H1 (cell line): ENCODE data around the gene GPR31. TPM values are rescaled to one million over a fixed set of nuclear protein-coding genes. Genes with fewer than 3 reads are reported as not detected.

Source experiments
- CTCF ChIA-PET: fragments of 300-600 bp; sonication (Branson Sonifier 250); formaldehyde crosslinking; loops from one replicate; lab custom pipeline; 2021; ENCODE audit not compliant: partially characterized antibody; lab: Charles Lee
- POLR2A ChIA-PET: fragments of 300-600 bp; sonication (Branson Sonifier 250); formaldehyde crosslinking; loops from one replicate; lab custom pipeline; 2021; ENCODE audit warnings: inconsistent platforms; ENCODE audit not compliant: partially characterized antibody; lab: Charles Lee
- DNase-seq, 2 experiments: peaks; one replicate each; pipeline versions ENCODE4 v3.0.0 to v3.0.0-alpha.2; 2010 to 2022; ENCODE audit warnings: low spot score in 2 of 2, low read depth in 1 of 2, mixed read lengths in 1 of 2
- FAIRE-seq: peaks from 2 replicates; lab custom pipeline; 2011; peaks lifted over from hg19 to GRCh38; lab: Jason Lieb, UNC
- H2AFZ ChIP-seq: 2 replicates; pipeline ENCODE4 v1.8.1; 2012; ENCODE audit warnings: low read length, inconsistent platforms
- H2AK5ac ChIP-seq: 2 replicates; pipeline ENCODE4 v1.6.1; 2013; ENCODE audit warnings: low read depth, low read length
- H2BK120ac ChIP-seq: replicated peaks from 2 replicates; pipeline ENCODE3; 2013; ENCODE audit warnings: low read depth, low read length, inconsistent platforms
- H2BK12ac ChIP-seq: 2 replicates; pipeline ENCODE4 v1.6.1; 2013; ENCODE audit warnings: low read depth, low read length
- H2BK15ac ChIP-seq: 2 replicates; pipeline ENCODE4 v1.6.1; 2013; ENCODE audit warnings: low read length
- H2BK20ac ChIP-seq: 2 replicates; pipeline ENCODE4 v1.6.1; 2013; ENCODE audit warnings: low read length
- H2BK5ac ChIP-seq: 2 replicates; pipeline ENCODE4 v1.6.1; 2013; ENCODE audit warnings: low read depth, low read length
- H3K14ac ChIP-seq: 2 replicates; pipeline ENCODE4 v1.6.1; 2013; ENCODE audit warnings: inconsistent platforms; ENCODE audit not compliant: insufficient read length
- H3K18ac ChIP-seq: 2 replicates; pipeline ENCODE4 v1.6.1; 2013; ENCODE audit warnings: low read length; ENCODE audit errors: extremely low read depth
- H3K23ac ChIP-seq: 2 replicates; pipeline ENCODE4 v1.6.1; 2013; ENCODE audit warnings: inconsistent platforms; ENCODE audit not compliant: insufficient read length
- H3K23me2 ChIP-seq: 2 replicates; pipeline ENCODE4 v1.6.1; 2013; ENCODE audit warnings: low read depth, low read length
- H3K27ac ChIP-seq: 2 replicates; pipeline ENCODE4 v1.6.1; 2011; ENCODE audit warnings: low read depth, low read length, inconsistent platforms
- H3K27me3 ChIP-seq, 4 experiments: replicated peaks in 1 of 4; 1 replicate in 1 of 4; 2 replicates in 3 of 4; pipeline versions ENCODE4 v1.6.1 to v1.8.1; 2011 to 2013; ENCODE audit warnings: low read length in 3 of 4, mild to moderate bottlenecking in 3 of 4, inconsistent platforms in 2 of 4, mixed read lengths in 2 of 4, moderate library complexity in 1 of 4; ENCODE audit not compliant: control insufficient read depth in 3 of 4, insufficient read depth in 3 of 4; ENCODE audit errors: extremely low read depth in 1 of 4
- H3K36me3 ChIP-seq, 4 experiments: 2 replicates each; pipeline versions ENCODE4 v1.6.1 to v1.8.1; 2011 to 2013; ENCODE audit warnings: mild to moderate bottlenecking in 4 of 4, low read length in 3 of 4, moderate library complexity in 2 of 4, control low read depth in 1 of 4, inconsistent platforms in 1 of 4; ENCODE audit not compliant: insufficient read depth in 4 of 4, control insufficient read depth in 2 of 4
- H3K4ac ChIP-seq: replicated peaks from 2 replicates; pipeline ENCODE3; 2013; ENCODE audit warnings: low read length, low read depth, mixed read lengths, inconsistent platforms; ENCODE audit not compliant: insufficient read length
- H3K4me1 ChIP-seq, 4 experiments: replicated peaks in 1 of 4; 1 replicate in 1 of 4; 2 replicates in 3 of 4; pipeline versions ENCODE4 v1.6.1 to v1.8.1; 2011 to 2013; ENCODE audit warnings: low read length in 3 of 4, inconsistent platforms in 2 of 4, mixed read lengths in 1 of 4; ENCODE audit not compliant: insufficient read depth in 4 of 4, control insufficient read depth in 3 of 4
- H3K4me2 ChIP-seq, 2 experiments: 2 replicates each; pipeline versions ENCODE4 v1.6.1 to v1.8.1; 2011 to 2013; ENCODE audit warnings: low read depth in 2 of 2, low read length in 2 of 2, control low read depth in 1 of 2, inconsistent platforms in 1 of 2, mild to moderate bottlenecking in 1 of 2; ENCODE audit not compliant: insufficient read depth in 1 of 2
- H3K4me3 ChIP-seq, 4 experiments: fragments of 200-600, 300-600 bp in 1 of 4; sonication (generic), shearing (Covaris generic), sonication (Bioruptor Twin) in 1 of 4; 2 replicates each; pipeline versions ENCODE4 v1.5.1 to v1.8.1; 2011 to 2016; ENCODE audit warnings: low read length in 4 of 4, low read depth in 3 of 4, control low read depth in 2 of 4, inconsistent platforms in 2 of 4, mild to moderate bottlenecking in 2 of 4, mixed read lengths in 1 of 4, moderate library complexity in 1 of 4; ENCODE audit not compliant: insufficient read depth in 2 of 4; ENCODE audit errors: extremely low read depth in 1 of 4
- H3K56ac ChIP-seq: replicated peaks from 2 replicates; pipeline ENCODE3; 2013; ENCODE audit warnings: low read depth, mild to moderate bottlenecking, mixed read lengths, low read length, inconsistent platforms; ENCODE audit not compliant: insufficient read length
- H3K79me1 ChIP-seq: 2 replicates; pipeline ENCODE4 v1.6.1; 2013; ENCODE audit warnings: low read depth, low read length, control low read depth
- H3K79me2 ChIP-seq, 2 experiments: 2 replicates each; pipeline versions ENCODE4 v1.6.1 to v1.8.1; 2012 to 2013; ENCODE audit warnings: low read length in 2 of 2, mild to moderate bottlenecking in 2 of 2, inconsistent platforms in 1 of 2; ENCODE audit not compliant: insufficient read depth in 2 of 2, control insufficient read depth in 1 of 2
- H3K9ac ChIP-seq, 4 experiments: replicated peaks in 1 of 4; 1 replicate in 1 of 4; 2 replicates in 3 of 4; pipeline versions ENCODE4 v1.6.1 to v1.8.1; 2011 to 2013; ENCODE audit warnings: low read depth in 3 of 4, low read length in 3 of 4, control low read depth in 2 of 4, mild to moderate bottlenecking in 2 of 4, moderate library complexity in 2 of 4, inconsistent platforms in 1 of 4; ENCODE audit errors: extremely low read depth in 1 of 4
- H3K9me3 ChIP-seq, 2 experiments: 2 replicates each; pipeline versions ENCODE4 v1.6.1 to v1.8.1; 2012 to 2013; ENCODE audit warnings: mild to moderate bottlenecking in 2 of 2, moderate library complexity in 2 of 2, control low read depth in 1 of 2, inconsistent platforms in 1 of 2, low read depth in 1 of 2, low read length in 1 of 2, mixed read lengths in 1 of 2; ENCODE audit not compliant: insufficient read depth in 2 of 2
- H4K20me1 ChIP-seq, 2 experiments: replicated peaks in 1 of 2; 2 replicates each; pipeline versions ENCODE3 to v1.8.1; 2011 to 2013; ENCODE audit warnings: inconsistent platforms in 2 of 2, low read length in 2 of 2, mild to moderate bottlenecking in 1 of 2; ENCODE audit not compliant: insufficient read depth in 2 of 2, control insufficient read depth in 1 of 2
- H4K5ac ChIP-seq: 2 replicates; pipeline ENCODE4 v1.6.1; 2013; ENCODE audit warnings: low read length, low read depth, mixed read lengths, inconsistent platforms; ENCODE audit not compliant: insufficient read length
- H4K8ac ChIP-seq: 2 replicates; pipeline ENCODE4 v1.8.0; 2013; ENCODE audit warnings: mild to moderate bottlenecking, moderate library complexity, low read length, inconsistent platforms; ENCODE audit not compliant: insufficient read depth; ENCODE audit errors: extremely low read depth
- H4K91ac ChIP-seq: replicated peaks from 2 replicates; pipeline ENCODE3; 2013; ENCODE audit warnings: low read length, mixed read lengths, inconsistent platforms; ENCODE audit not compliant: insufficient read length
- CHD1 ChIP-seq: IDR thresholded peaks from 2 replicates; pipeline ENCODE4 v1.6.1; 2012; ENCODE audit warnings: low read depth, low read length, improper control_type of control experiment
- EZH2 ChIP-seq: fragments of 200-600 bp; sonication (generic); IDR thresholded peaks from 2 replicates; pipeline ENCODE4 v1.7.1; 2012; ENCODE audit warnings: low read depth, mild to moderate bottlenecking, moderate library complexity, low read length, inconsistent platforms; ENCODE audit not compliant: severe bottlenecking
- FOSL1 ChIP-seq: IDR thresholded peaks from 2 replicates; pipeline ENCODE4 v1.6.1; 2011; ENCODE audit warnings: mild to moderate bottlenecking, low read depth, low read length, moderate library complexity; ENCODE audit not compliant: insufficient read depth
- JUND ChIP-seq: IDR thresholded peaks from 2 replicates; pipeline ENCODE4 v1.6.1; 2011; ENCODE audit warnings: mild to moderate bottlenecking, improper control_type of control experiment, low read length
- KDM1A ChIP-seq: fragments of 200-600, 300-600 bp; sonication (generic); IDR thresholded peaks from 2 replicates; pipeline ENCODE4 v1.7.1; 2016; ENCODE audit warnings: mild to moderate bottlenecking, low read length, borderline replicate concordance
- NRF1 ChIP-seq: IDR thresholded peaks from 2 replicates; pipeline ENCODE4 v1.6.1; 2011; ENCODE audit warnings: mild to moderate bottlenecking, low read depth, low read length, improper control_type of control experiment
- RXRA ChIP-seq: IDR thresholded peaks from 2 replicates; pipeline ENCODE4 v1.6.1; 2011; ENCODE audit warnings: low read depth, mild to moderate bottlenecking, low read length, moderate library complexity; ENCODE audit not compliant: insufficient read depth
- SP2 ChIP-seq: IDR thresholded peaks from 2 replicates; pipeline ENCODE4 v1.6.1; 2012; ENCODE audit warnings: mild to moderate bottlenecking, low read length, inconsistent platforms
- WGBS, 2 experiments: shearing (Covaris generic) in 1 of 2; methylation state at CpG; one replicate each; pipeline versions ENCODE4 v1.1.6 to v1.1.7; 2013 to 2015; ENCODE audit warnings: low lambda C conversion rate in 2 of 2, mixed read lengths in 2 of 2, inconsistent platforms in 1 of 2, low coverage in 1 of 2, missing lambda C conversion rate in 1 of 2; ENCODE audit not compliant: insufficient replicate concordance in 2 of 2, insufficient coverage in 1 of 2, insufficient read length in 1 of 2; ENCODE audit errors: extremely low coverage in 1 of 2, missing lambda C conversion rate in 1 of 2; 5-methylcytosine and 5-hydroxymethylcytosine counted together
- polyA plus RNA-seq, 7 experiments: library from polyadenylated mRNA; depleted of rRNA in 3 of 7; stranded (reverse) in 5 of 7; unstranded in 2 of 7; fragments of >200 nt in 5 of 7; fragments of 200-250 nt in 2 of 7; gene quantifications; 1 replicate in 5 of 7; 2 replicates in 1 of 7; 4 replicates in 1 of 7; pipeline versions ENCODE4 v1.2.1 to v1.2.3, GENCODE V29; 2011 to 2013; ENCODE audit warnings: missing spikeins in 2 of 7, mixed read lengths in 2 of 7
- total RNA-seq: library from RNA; stranded (reverse); fragmentation: NEBNext Ultra II Directional; extraction: Animal tissue kit (Norgen Biotek cat#: 25700); gene quantifications from 2 replicates; pipeline ENCODE4 v1.2.1, GENCODE V29; 2021
- TF ChIP-seq, protein P1 (sequence below): IDR thresholded peaks from 2 replicates; pipeline ENCODE4 v1.6.1; 2012; ENCODE audit warnings: inconsistent platforms

GPR31 gene
- total and polyA plus RNA-seq, 2 of the 8 experiments (the other 6 are each of a cell fraction or from before 2014, with no cell fraction given): not detected

DNA sequence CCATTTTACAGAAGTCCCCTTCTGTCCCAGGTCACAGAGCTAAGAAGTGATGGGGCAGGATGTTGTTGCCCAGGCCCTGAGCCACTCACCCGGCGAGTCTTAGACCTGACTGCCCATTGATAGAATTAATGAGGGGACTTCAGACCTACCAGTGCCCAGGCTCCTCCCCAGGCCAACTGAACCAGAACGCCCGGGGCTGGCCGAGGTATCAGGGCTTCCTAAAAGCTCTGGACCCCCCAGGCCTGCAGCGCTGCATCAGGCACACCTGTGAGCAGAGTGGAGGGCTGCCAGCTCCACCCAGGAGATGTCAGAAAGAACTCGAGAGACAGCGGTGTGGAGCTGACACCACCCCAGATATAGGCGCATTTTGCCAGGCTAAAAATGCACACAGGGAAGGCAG, 3.5 kb downstream of the GPR31 start:
- Histone ChIP-seq H4K20me1 (no peaks in the 10 kb centered on the region), H3K4me1 (peaks cover 0 to 12% (median 2%) of the 10 kb centered on the region in 4 experiments; a peak in 5 of 7 replicates), H3K9ac (no peak overlapping the region), H3K4me3 (no peak overlapping the region), H3K14ac (no peak overlapping the region), H4K5ac (no peak overlapping the region), H3K79me1 (no peaks in the 10 kb centered on the region), H3K23me2 (no peaks in the 10 kb centered on the region), H3K4ac (no peak overlapping the region), H2BK20ac (no peak overlapping the region), H3K23ac (no peak overlapping the region), H3K27me3 (no peaks in the 10 kb centered on the region; a peak in 1 of 7 replicates), H3K4me2 (no peak overlapping the region), H3K79me2 (no peaks in the 10 kb centered on the region), H4K8ac (no peak overlapping the region), H3K27ac (no peak overlapping the region), H3K36me3 (no peaks in the 10 kb centered on the region), H3K9me3 (peaks cover 0 to 3% of the 10 kb centered on the region in 2 experiments; a peak in 1 of 4 replicates), H3K56ac (no peak overlapping the region), H2BK120ac (no peak overlapping the region), H2BK12ac (no peak overlapping the region), H4K91ac (no peak overlapping the region), H2BK5ac (no peak overlapping the region), H2AFZ (no peak overlapping the region), H2BK15ac (no peak overlapping the region), H2AK5ac (no peak overlapping the region), H3K18ac (no peak overlapping the region)
- FAIRE-seq (no peak), DNase-seq (no peak)
- WGBS, 2 experiments: 94% methylated on average over 9 of the region's 9 CpGs; no CpG with 5 or more reads in 1 of the 2 experiments
- POLR2A ChIA-PET: no interaction called here
- TF ChIP-seq NRF1 (no peak), RXRA (no peak), FOSL1 (no peak), JUND (no peak), SP2 (no peak), CHD1 (no peak), EZH2 (no peak), KDM1A (no peak)
- TF ChIP-seq, protein P1, sequence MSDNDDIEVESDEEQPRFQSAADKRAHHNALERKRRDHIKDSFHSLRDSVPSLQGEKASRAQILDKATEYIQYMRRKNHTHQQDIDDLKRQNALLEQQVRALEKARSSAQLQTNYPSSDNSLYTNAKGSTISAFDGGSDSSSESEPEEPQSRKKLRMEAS: no peak
- CTCF ChIA-PET: interaction anchor here (0.5 kb wide), 1 partner anchor 131 kb away, joined by 3 read pairs; no protein-coding TSS in a partner anchor
